Measurements from ENCODE around the gene VAV2.

- no peak for TF ChIP-seq CTCF (IDR thresholded peaks at IDR 0.05; ENCODE audit: insufficient read depth, low read length, poor library complexity, severe bottlenecking)
- TF ChIP-seq EZH2phosphoT487 (conservative IDR thresholded peaks at IDR 0.05; ENCODE audit: low read length), result no peak
These were observed 100.4 kb downstream of the VAV2 start for GRCh38 chr9:133891741-133892140.
